Activated CD4-positive, alpha-beta memory T cell treated with anti-CD3 and anti-CD28 coated beads for 36 hours (primary cell): ENCODE measurements around the gene RASA4B. TPM values are rescaled to one million over a fixed set of nuclear protein-coding genes. Genes with fewer than 3 reads are reported as not detected.
"Not testable (repeated sequence)": the region's sequence is repeated elsewhere in the genome, so short reads cannot be mapped to it uniquely, and the experiment has no call there.

Source experiments
- CTCF ChIA-PET: fragments of 350-600 bp; sonication (Branson Sonifier 250); formaldehyde crosslinking; loops from one replicate; lab custom pipeline; 2021; ENCODE audit warnings: antibody characterized with exemption, inconsistent platforms; lab: Charles Lee
- POLR2A ChIA-PET: fragments of 350-600 bp; sonication (Branson Sonifier 250); formaldehyde crosslinking; loops from one replicate; lab custom pipeline; 2021; ENCODE audit warnings: antibody characterized with exemption; lab: Charles Lee
- DNase-seq: peaks from one replicate; pipeline ENCODE4 v3.0.0-alpha.2; 2020
- H3K27ac Mint-ChIP-seq: one replicate; pipeline ENCODE4 v1.8.0; 2021; ENCODE audit warnings: mixed read lengths
- H3K27me3 Mint-ChIP-seq: one replicate; pipeline ENCODE4 v1.8.0; 2021; ENCODE audit warnings: mixed read lengths
- H3K36me3 Mint-ChIP-seq: one replicate; pipeline ENCODE4 v1.8.0; 2021; ENCODE audit warnings: mixed read lengths
- H3K4me1 Mint-ChIP-seq: one replicate; pipeline ENCODE4 v1.8.0; 2021; ENCODE audit warnings: low read depth, mixed read lengths
- H3K4me3 Mint-ChIP-seq: one replicate; pipeline ENCODE4 v1.8.0; 2021; ENCODE audit warnings: mild to moderate bottlenecking, mixed read lengths
- H3K9me3 Mint-ChIP-seq: one replicate; pipeline ENCODE4 v1.8.0; 2021; ENCODE audit warnings: mixed read lengths
- intact Hi-C: fragments of 100-400 bp; cut with micrococcal nuclease; formaldehyde crosslinking; loops from one replicate; pipeline ENCODE4 v1.15.1; 2023
- total RNA-seq, 2 experiments: library from RNA; stranded (reverse); gene quantifications; one replicate each; pipeline ENCODE4 v1.2.3, GENCODE V29; 2021

RASA4B gene
- total RNA-seq, 2 experiments from 2014 or later = 10.2 to 10.4 TPM

DNA sequence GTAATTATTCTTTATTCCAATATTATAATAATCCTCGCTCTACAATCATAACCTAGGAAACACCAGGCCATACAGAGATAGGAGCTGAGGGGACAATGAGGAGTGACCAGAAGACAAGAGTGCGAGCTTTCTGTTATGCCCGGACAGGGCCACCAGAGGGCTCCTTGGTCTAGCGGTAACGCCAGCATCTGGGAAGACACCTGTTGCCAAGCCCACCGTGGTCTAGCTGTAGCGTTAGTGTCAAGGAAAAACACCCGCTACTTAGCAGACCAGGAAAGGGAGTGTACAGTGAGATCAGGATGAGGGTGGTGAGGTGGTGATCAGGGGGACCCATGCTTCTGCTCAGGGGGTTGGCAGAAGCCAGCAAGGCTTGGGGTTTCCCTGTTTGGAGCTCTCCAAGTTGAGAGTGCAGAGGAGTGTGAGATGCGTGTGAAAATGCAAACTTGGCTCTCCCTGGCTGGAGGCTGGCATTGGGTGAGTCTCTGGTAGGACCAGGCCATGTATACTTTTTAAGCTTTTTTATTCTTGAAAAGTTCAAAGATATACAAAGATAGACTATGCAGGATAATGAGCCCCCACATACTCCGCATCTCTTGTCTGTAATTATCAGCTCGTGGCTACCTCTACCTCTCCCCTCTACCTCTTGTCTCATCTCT is 37.5 kb downstream of the RASA4B start:
- POLR2A ChIA-PET, H3K9me3 Mint-ChIP-seq, H3K27me3 Mint-ChIP-seq, intact Hi-C loops, H3K4me3 Mint-ChIP-seq, H3K36me3 Mint-ChIP-seq, H3K4me1 Mint-ChIP-seq: not testable (repeated sequence)
- DNase-seq = peak; percentile 68
- CTCF ChIA-PET = interaction anchor here (1.1 kb wide), 1 partner anchor 17 kb away, joined by 3 read pairs; no protein-coding TSS in a partner anchor
- peak overlapping the region; percentile 61 for H3K27ac Mint-ChIP-seq

DNA sequence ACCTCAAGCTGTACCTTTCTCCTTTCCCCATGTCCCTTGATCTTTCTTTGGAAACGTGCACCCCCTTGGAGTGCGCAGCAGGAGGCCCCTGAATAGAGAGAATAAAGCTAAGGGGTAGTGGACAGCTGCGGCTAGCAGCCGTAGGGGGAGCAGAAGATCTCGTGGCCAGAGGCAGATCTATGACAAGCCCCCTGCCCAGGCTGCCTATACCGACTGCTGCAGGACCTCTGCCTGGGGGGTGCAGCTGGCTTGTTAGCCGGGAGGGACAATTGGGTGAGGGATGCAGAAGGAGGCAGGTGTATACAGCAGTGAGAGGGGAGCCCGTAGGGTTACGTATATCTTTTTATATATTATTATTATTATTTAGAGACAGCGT is 38.4 kb downstream of the RASA4B start:
- DNase-seq, CTCF ChIA-PET, H3K27ac Mint-ChIP-seq, H3K4me1 Mint-ChIP-seq, POLR2A ChIA-PET, intact Hi-C loops, H3K4me3 Mint-ChIP-seq, H3K27me3 Mint-ChIP-seq, H3K9me3 Mint-ChIP-seq, H3K36me3 Mint-ChIP-seq: not testable (repeated sequence)

DNA sequence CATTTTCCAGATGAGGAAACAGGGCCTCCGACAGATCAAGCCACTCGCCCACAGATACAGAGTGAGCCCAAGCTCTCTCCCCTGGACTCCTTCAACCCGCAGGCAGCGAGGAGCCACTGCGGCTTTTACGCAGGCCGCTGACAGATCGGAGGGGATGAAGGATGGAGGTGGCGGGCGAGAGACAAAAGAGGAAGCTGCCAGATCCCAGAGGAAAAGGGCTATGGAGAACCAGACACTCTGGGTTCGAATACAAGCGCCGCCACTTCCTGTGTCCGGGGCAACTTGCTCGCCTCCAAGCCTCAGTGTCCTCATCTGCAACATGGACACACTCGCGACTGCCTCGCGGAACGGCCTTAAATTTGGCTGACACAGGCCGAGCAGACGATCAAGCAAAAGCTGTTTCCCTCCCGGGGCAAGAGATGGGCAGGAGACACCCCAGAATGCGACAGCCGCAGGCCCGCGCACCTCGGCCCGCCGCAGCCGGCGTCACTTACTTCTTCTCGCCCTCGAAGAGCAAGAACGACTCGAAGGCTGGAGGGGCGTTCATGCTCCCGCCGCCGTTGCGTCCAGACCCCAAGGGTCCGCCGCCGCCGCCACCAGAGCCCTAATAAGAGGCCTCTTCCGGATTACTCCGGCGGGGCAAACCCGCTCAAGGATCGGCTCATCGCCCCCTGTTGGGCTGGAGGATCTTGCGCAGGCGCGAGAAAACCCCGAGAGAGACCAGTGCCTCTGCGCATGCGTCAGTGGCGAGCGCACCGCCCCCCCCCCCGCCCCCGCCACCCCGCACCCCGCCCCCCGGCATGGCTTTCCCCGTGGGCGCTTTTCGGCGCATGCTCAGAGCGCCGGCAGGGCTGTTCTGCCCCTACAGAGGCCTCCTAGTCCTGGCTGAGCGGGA is 39.0 kb downstream of the RASA4B start, which contains the start of gene POLR2J:
TSS of gene POLR2J (minus strand) at position 609 of the 895 bp plus-strand sequence. CDS start at position 547, 62 bp downstream.
- H3K4me1 Mint-ChIP-seq, POLR2A ChIA-PET, H3K9me3 Mint-ChIP-seq, H3K36me3 Mint-ChIP-seq, intact Hi-C loops, CTCF ChIA-PET, H3K27me3 Mint-ChIP-seq: not testable (repeated sequence)
- peak within 1 kb of the TSS; percentile 89 for H3K4me3 Mint-ChIP-seq
- H3K27ac Mint-ChIP-seq = peak within 1 kb of the TSS; percentile 80
- peak; percentile 97 for DNase-seq

DNA sequence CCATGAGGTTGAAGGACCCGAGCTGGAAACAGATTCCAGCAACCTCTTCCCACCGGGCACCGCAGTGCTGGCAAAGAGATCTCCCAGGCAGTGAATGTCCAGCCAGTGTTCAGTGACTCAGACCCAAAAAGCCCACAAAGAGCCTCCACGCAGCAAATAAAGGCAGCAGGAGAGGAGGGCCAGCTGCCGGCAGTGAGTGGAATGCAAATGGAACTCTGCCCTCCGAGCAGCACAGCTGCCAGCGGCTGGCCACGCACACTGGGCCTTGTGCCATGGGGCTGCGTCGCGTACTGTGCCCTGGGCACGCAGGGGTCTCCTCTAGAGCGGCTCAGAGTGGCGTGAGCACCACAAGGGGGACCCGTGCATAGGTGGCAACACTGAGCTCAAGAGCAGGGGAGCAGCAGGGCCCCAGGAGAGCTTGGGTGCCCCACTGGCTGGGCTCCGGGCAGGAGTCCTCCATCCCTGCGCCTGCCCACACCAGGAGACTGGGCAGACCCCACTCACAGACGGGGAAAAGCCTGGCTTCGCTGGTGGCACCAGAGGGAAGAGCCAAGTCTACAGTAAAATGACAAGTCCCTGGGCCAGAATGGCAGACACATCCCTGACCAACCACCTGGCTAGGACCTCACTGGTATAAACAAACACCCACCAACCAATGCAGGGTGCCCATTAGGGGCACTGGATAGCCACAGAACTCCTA is 42.7 kb downstream of the RASA4B start:
- CTCF ChIA-PET, H3K4me1 Mint-ChIP-seq, H3K9me3 Mint-ChIP-seq, intact Hi-C loops, H3K27me3 Mint-ChIP-seq, H3K36me3 Mint-ChIP-seq, DNase-seq, POLR2A ChIA-PET, H3K27ac Mint-ChIP-seq, H3K4me3 Mint-ChIP-seq: not testable (repeated sequence)

DNA sequence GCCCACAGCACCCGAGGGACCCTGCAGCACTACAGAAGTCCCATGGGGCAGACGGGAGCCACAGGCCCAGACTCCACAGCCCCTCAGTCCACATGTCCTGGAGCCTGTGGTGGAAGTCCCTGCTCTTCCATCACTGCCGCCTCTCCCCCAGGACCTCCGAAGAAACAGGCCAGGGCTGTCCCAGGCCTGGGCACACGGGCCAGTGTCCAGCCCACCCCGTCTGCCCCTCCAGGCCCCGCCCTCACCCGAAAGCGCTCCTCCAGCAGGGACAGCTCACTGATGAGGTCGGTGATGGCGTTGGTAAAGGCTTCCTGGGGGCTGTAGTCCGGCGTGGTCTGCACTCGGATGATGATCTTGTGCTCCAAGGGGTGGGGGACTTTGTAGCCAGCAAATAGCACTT is 43.5 kb downstream of the RASA4B start:
- DNase-seq, H3K9me3 Mint-ChIP-seq, POLR2A ChIA-PET, H3K4me3 Mint-ChIP-seq, H3K27me3 Mint-ChIP-seq, intact Hi-C loops, H3K4me1 Mint-ChIP-seq, H3K36me3 Mint-ChIP-seq, H3K27ac Mint-ChIP-seq: not testable (repeated sequence)
- CTCF ChIA-PET = interaction anchor here (1.3 kb wide), 1 partner anchor 10 kb away, joined by 4 read pairs; no protein-coding TSS in a partner anchor

DNA sequence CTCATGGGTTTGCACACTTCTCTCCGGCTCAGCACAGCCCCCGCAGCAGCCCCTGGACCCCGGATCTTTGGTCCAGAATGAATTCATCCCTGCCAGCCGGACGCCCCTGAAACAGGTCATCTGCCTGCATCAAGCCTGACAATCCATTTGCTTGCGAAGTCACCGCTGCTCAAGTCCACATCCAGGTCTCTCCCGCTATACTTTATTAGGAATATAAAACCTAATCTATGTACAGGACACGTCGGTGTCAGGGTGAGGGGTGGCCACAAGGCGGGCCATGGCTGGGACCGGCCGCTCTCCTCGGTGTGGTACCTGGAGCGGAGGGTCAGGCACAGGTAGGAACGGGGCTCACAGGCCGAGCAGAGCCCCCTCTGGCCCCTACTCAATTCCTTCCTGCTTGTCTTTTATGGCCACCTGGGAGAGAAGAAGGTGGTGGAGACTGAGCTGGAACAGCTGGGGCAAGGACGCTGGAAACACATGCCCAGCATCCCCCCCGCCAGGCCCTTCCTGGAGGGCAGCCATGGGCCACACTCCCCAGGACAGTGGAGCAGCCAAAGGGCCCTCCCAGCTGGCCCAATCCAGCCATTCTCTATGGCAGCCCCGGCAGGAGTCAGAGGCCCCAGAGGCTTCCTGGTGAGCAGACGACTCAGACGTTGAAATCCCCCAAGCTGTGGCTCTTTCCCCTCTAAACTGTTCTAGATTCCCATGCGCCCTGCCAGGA is 44.1 kb downstream of the RASA4B start:
- POLR2A ChIA-PET = no interaction called here
- H3K27me3 Mint-ChIP-seq = no peaks in the 10 kb centered on the region
- H3K4me3 Mint-ChIP-seq = no peak overlapping the region
- no peaks in the 10 kb centered on the region for H3K4me1 Mint-ChIP-seq
- H3K36me3 Mint-ChIP-seq = peaks cover 1% of the 10 kb centered on the region
- intact Hi-C loops = no loop called here
- H3K9me3 Mint-ChIP-seq = no peaks in the 10 kb centered on the region
- no peak for DNase-seq
- H3K27ac Mint-ChIP-seq = no peak overlapping the region
- CTCF ChIA-PET = interaction anchor here (0.6 to 1.3 kb wide), 2 partner anchors 9 to 15 kb away, joined by 3 to 4 read pairs; no protein-coding TSS in a partner anchor

DNA sequence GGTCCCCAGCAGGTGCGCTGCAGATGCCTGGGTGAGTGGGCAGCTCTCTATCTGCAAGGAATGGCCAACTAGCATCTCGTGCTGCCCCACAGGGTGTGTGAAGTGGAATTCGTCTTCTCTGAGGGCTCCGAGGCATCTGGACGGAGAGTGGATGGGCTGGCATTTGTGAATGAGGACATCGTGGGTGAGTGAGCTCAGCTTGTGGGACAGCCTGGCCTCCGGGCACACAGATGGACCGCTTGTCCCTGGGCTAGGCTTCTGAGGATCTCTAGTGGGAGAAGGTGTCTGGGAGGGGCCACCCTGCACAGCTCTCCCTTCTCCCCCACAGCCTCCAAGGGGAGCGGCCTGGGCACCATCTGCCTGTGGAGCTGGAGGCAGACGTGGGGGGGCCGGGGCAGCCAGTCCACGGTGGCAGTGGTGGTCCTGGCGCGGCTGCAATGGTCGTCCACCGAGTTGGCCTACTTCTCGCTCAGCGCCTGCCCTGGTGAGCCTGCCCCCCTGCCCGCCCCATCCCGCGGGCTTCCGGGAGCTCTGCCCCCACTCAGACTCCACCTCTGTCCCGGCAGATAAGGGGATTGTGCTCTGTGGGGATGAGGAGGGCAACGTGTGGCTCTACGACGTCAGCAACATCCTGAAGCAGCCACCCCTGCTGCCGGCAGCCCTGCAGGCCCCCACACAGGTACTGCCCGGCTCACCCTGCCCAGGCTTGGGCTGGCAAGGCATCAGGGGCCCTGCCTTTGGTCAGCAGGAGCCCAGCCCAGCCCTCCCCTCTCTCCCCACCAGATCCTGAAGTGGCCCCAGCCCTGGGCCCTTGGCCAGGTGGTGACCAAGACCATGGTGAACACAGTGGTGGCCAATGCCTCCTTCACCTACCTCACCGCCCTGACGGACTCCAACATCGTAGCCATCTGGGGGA is 45.2 kb downstream of the RASA4B start:
- intact Hi-C loops = no loop called here
- peaks cover 1% of the 10 kb centered on the region for H3K36me3 Mint-ChIP-seq
- no peak overlapping the region for H3K4me3 Mint-ChIP-seq
- POLR2A ChIA-PET = no interaction called here
- H3K27ac Mint-ChIP-seq = peak overlapping the region; percentile 21
- H3K4me1 Mint-ChIP-seq = no peaks in the 10 kb centered on the region
- H3K27me3 Mint-ChIP-seq = no peaks in the 10 kb centered on the region
- CTCF ChIA-PET = interaction anchor here (0.6 kb wide), 1 partner anchor 14 kb away, joined by 3 read pairs; no protein-coding TSS in a partner anchor
- DNase-seq = no peak
- H3K9me3 Mint-ChIP-seq = no peaks in the 10 kb centered on the region

DNA sequence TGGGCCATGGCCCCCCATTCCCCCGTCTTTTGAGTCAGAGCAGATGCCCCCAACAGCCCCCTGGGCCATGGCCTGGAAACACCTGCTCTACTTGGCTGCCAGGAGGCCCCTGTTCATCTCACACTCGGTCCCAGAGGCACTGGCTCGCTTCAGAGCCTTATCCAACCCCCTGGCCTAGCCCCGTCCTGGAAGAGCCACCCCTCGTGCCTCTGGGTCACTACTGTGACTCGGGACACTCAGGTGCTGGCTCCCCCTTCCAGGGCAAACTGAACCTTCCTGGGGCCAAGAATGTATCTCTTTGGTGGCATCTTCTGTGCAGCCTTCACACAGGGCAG is 45.8 kb downstream of the RASA4B start:
- H3K27me3 Mint-ChIP-seq = no peaks in the 10 kb centered on the region
- peaks cover 4% of the 10 kb centered on the region for H3K4me1 Mint-ChIP-seq
- H3K27ac Mint-ChIP-seq = peak overlapping the region; percentile 21
- no peak for DNase-seq
- ChIA-PET POLR2A (interaction anchor here (0.8 kb wide), 1 partner anchor 57 kb away, joined by 3 read pairs; no protein-coding TSS in a partner anchor), CTCF (no interaction called here)
- intact Hi-C loops = no loop called here
- H3K9me3 Mint-ChIP-seq = no peaks in the 10 kb centered on the region
- peaks cover 1% of the 10 kb centered on the region for H3K36me3 Mint-ChIP-seq
- no peak overlapping the region for H3K4me3 Mint-ChIP-seq

DNA sequence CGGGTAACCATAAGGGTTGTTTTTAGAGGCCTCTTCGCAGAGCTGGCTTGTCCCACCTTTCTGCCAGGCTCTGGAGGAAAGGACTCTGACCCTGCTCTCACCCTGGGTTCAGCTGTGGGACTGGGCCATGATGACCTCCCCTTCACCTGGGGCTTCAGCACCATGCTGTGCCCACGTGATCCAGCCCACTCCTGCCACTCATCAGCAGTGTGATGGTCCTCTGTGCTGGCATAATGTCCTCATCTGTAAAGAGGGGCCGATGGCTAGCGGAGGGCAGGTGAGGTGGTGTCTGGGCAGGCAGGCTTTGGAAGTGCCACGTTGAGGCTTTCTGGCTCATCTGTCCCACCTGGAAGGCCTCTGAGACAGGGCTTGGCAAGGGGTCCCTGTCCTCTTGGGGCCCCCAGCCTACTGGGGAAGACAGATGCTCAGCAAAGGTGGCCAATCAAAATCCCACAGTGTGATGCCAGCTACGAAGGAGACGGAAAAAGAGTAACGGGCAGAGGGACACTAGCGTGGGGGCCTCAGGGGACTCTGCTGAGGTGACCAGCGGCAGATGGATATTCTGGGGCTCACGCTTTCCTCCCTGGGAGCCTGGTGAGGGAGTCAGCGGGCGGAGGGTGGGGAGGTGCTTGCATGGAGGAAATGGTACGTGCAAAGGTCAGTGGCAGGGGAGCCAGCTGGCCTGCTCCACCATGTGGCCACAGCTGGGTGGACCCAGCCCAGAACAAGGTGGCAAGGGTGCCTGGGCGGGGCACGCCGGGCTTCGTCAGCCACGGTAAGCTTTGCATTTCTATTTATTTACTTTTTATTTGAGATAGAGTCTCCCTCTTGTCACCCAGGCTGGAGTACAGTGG is 47.4 kb downstream of the RASA4B start:
- ChIA-PET CTCF (no interaction called here), POLR2A (no interaction called here)
- Mint-ChIP-seq H3K27ac (no peak overlapping the region), H3K4me3 (no peak overlapping the region), H3K27me3 (no peaks in the 10 kb centered on the region), H3K9me3 (no peaks in the 10 kb centered on the region), H3K36me3 (peaks cover 1% of the 10 kb centered on the region), H3K4me1 (peaks cover 14% of the 10 kb centered on the region)
- intact Hi-C loops = loop anchor here (5.0 kb wide), 1 partner anchor 68 kb away; no protein-coding TSS in a partner anchor
- no peak for DNase-seq

DNA sequence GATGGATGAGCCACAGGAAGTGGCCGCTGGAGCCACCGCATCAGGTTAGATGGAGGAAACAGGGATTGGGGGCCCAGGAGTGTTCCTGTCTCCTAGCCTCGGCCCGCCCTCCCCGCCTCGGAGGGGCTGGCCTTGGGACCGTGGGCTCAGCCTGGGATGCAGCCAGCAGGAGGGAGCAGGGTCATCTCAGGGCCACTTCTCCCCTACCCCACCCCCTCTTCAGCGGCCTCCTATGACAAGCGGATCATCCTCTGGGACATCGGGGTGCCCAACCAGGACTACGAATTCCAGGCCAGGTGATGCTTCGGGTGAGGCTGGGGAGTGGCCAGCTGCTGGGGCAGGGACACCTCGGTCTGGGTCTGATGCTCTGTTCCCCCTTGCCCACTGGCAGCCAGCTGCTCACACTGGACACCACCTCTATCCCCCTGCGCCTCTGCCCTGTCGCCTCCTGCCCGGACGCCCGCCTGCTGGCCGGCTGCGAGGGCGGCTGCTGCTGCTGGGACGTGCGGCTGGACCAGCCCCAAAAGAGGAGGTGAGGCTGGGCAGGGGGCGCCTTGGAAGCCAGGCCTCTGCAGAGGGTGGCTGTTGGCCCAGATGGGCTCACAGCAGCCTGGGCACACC is 48.1 kb downstream of the RASA4B start:
- Mint-ChIP-seq H3K4me3 (no peak overlapping the region), H3K9me3 (no peaks in the 10 kb centered on the region), H3K4me1 (peaks cover 14% of the 10 kb centered on the region), H3K27ac (no peak overlapping the region), H3K36me3 (peaks cover 1% of the 10 kb centered on the region), H3K27me3 (no peaks in the 10 kb centered on the region)
- no peak for DNase-seq
- ChIA-PET CTCF (interaction anchor here (0.7 kb wide), 1 partner anchor 18 kb away, joined by 3 read pairs; no protein-coding TSS in a partner anchor), POLR2A (no interaction called here)
- intact Hi-C loops = loop anchor here (5.0 kb wide), 1 partner anchor 67 kb away; no protein-coding TSS in a partner anchor
